K562 (cell line): Measurements from ENCODE around the gene SAPCD1. TPM values are rescaled to one million over a fixed set of nuclear protein-coding genes. Genes with fewer than 3 reads are reported as not detected.
A peak's percentile ranks its signal among the peaks of the same experiment; 100 is the strongest.

Source experiments
- BRF2 ChIP-seq: IDR thresholded peaks from 3 replicates; pipeline ENCODE4 v1.6.1; 2011; ENCODE audit warnings: borderline replicate concordance, mild to moderate bottlenecking; ENCODE audit not compliant: insufficient read length, insufficient read depth
- CHD4 ChIP-seq: fragments of 200-600 bp; sonication (generic); IDR thresholded peaks from 3 replicates; pipeline ENCODE4 v1.6.1; 2012; ENCODE audit warnings: low read depth, mild to moderate bottlenecking, mixed read lengths, low read length, inconsistent platforms; ENCODE audit not compliant: insufficient read depth, insufficient replicate concordance, poor library complexity, severe bottlenecking
- EWSR1 ChIP-seq: fragments of 450-650 bp; IDR thresholded peaks from 2 replicates; pipeline ENCODE4 v1.6.1; 2018; ENCODE audit warnings: borderline replicate concordance, mild to moderate bottlenecking, low read depth, moderate library complexity; ENCODE audit not compliant: partially characterized antibody
- HIVEP1 ChIP-seq: fragments of 250-450 bp; sonication (Bioruptor Pico); IDR thresholded peaks from 2 replicates; pipeline ENCODE4 v1.4.0; 2020; ENCODE audit warnings: mild to moderate bottlenecking
- ILK ChIP-seq: fragments of 450-650 bp; IDR thresholded peaks from 2 replicates; pipeline ENCODE4 v1.6.1; 2016; ENCODE audit warnings: missing genetic modification characterization, low read depth, mild to moderate bottlenecking, missing compliant biosample characterization, moderate library complexity, borderline replicate concordance
- JUND ChIP-seq, 2 experiments: IDR thresholded peaks; 2 replicates in 1 of 2; 3 replicates in 1 of 2; pipeline ENCODE4 v1.6.1; 2011; ENCODE audit warnings: borderline replicate concordance in 2 of 2, low read depth in 2 of 2, low read length in 2 of 2, improper control_type of control experiment in 1 of 2, missing biosample characterization in 1 of 2, missing genetic modification characterization in 1 of 2, missing genetic modification reagents in 1 of 2
- KDM2B ChIP-seq: fragments of 250-450 bp; sonication (Bioruptor Pico); IDR thresholded peaks from 2 replicates; pipeline ENCODE4 v1.8.0; 2021; ENCODE audit warnings: mild to moderate bottlenecking, moderate library complexity
- KLF10 ChIP-seq: fragments of 250-450 bp; sonication (Bioruptor Pico); IDR thresholded peaks from 2 replicates; pipeline ENCODE4 v1.6.1; 2021; ENCODE audit warnings: matching md5 sums
- NELFE ChIP-seq: IDR thresholded peaks from 2 replicates; pipeline ENCODE4 v1.6.1; 2011; ENCODE audit warnings: mild to moderate bottlenecking; ENCODE audit not compliant: insufficient read depth, insufficient read length
- NFE2 ChIP-seq: IDR thresholded peaks from 2 replicates; pipeline ENCODE4 v1.6.1; 2014; ENCODE audit warnings: antibody characterized with exemption, low read depth
- POLR2AphosphoS2 ChIP-seq: IDR thresholded peaks from 2 replicates; pipeline ENCODE4 v1.6.1; 2012; ENCODE audit warnings: low read length, improper control_type of control experiment
- PTRF ChIP-seq: fragments of 450-650 bp; IDR thresholded peaks from 2 replicates; pipeline ENCODE4 v1.6.1; 2016; ENCODE audit warnings: mild to moderate bottlenecking, missing genetic modification characterization, missing compliant biosample characterization
- SAP30 ChIP-seq: fragments of 200-600 bp; sonication (generic); IDR thresholded peaks from 2 replicates; pipeline ENCODE4 v1.6.1; 2012; ENCODE audit warnings: borderline replicate concordance, low read depth, mild to moderate bottlenecking, moderate library complexity, low read length, control low read depth, inconsistent platforms; ENCODE audit not compliant: insufficient read depth, poor library complexity, severe bottlenecking
- SOX6 ChIP-seq: fragments of 450-650 bp; IDR thresholded peaks from 2 replicates; pipeline ENCODE4 v1.6.1; 2014; ENCODE audit warnings: mild to moderate bottlenecking
- TAF9B ChIP-seq: fragments of 450-650 bp; IDR thresholded peaks from 2 replicates; pipeline ENCODE4 v1.6.1; 2018; ENCODE audit warnings: mild to moderate bottlenecking; ENCODE audit not compliant: partially characterized antibody
- TEAD2 ChIP-seq: fragments of 450-650 bp; IDR thresholded peaks from 2 replicates; pipeline ENCODE4 v1.6.1; 2016; ENCODE audit warnings: missing genetic modification characterization, control low read depth, missing compliant biosample characterization
- THRB ChIP-seq: fragments of 450-650 bp; formaldehyde crosslinking; conservative IDR thresholded peaks from 2 replicates; pipeline ENCODE4 v1.4.0; 2022; ENCODE audit warnings: mild to moderate bottlenecking, missing genetic modification characterization
- ZBTB17 ChIP-seq: fragments of 450-650 bp; formaldehyde crosslinking; IDR thresholded peaks from 2 replicates; pipeline ENCODE4 v1.4.0; 2020; ENCODE audit warnings: mild to moderate bottlenecking
- ZBTB7A ChIP-seq: IDR thresholded peaks from 2 replicates; pipeline ENCODE4 v1.6.1; 2011; ENCODE audit warnings: low read depth, mild to moderate bottlenecking, low read length, moderate library complexity, borderline replicate concordance; ENCODE audit not compliant: control insufficient read depth
- ZMIZ1 ChIP-seq, 2 experiments: fragments of 150-350 bp in 1 of 2; IDR thresholded peaks; 2 replicates each; pipeline ENCODE4 v1.6.1; 2012 to 2016; ENCODE audit warnings: low read depth in 2 of 2, low read length in 2 of 2, mild to moderate bottlenecking in 1 of 2, moderate library complexity in 1 of 2
- ZNF133 ChIP-seq: fragments of 250-450 bp; sonication (Bioruptor Pico); IDR thresholded peaks from 2 replicates; pipeline ENCODE4 v1.4.0; 2020; ENCODE audit warnings: mild to moderate bottlenecking
- ZNF77 ChIP-seq: fragments of 250-450 bp; sonication (Bioruptor Pico); IDR thresholded peaks from 2 replicates; pipeline ENCODE4 v1.5.0; 2020
- polyA plus RNA-seq, 8 experiments: library from polyadenylated mRNA; depleted of rRNA in 4 of 8; stranded (reverse) in 5 of 8; unstranded in 3 of 8; fragments of >200 nt; fragmentation: Nextera tagmentation in 2 of 8; fragmentation: Illumina TruSeq in 1 of 8; extraction: Ambion mirVana in 2 of 8; extraction: Trizol in 1 of 8; gene quantifications; 2 replicates each; pipeline versions ENCODE4 v1.2.1 to v1.2.3, GENCODE V29; 2011 to 2014; ENCODE audit warnings: inconsistent platforms in 1 of 8, missing spikeins in 1 of 8
- total RNA-seq, 7 experiments: library from RNA; depleted of rRNA in 6 of 7; stranded (reverse); fragments of >200 nt in 6 of 7; fragmentation: Illumina TruSeq in 2 of 7; extraction: Trizol in 2 of 7; gene quantifications; 2 replicates each; pipeline versions ENCODE4 v1.2.1 to v1.2.3, GENCODE V29; 2011 to 2021; ENCODE audit warnings: low replicate concordance in 1 of 7

SAPCD1 gene
- total and polyA plus RNA-seq, 9 of the 15 experiments (the other 6 are each of a cell fraction or from before 2014, with no cell fraction given), result 2.6 to 30.2 (median 7.4) TPM

- TF ChIP-seq THRB (CRISPR knock-in tag) (peak; percentile 77; the same call in 1 of the 2 replicates), ZBTB17 (CRISPR knock-in tag) (peak; percentile 69; the same call in 1 of the 2 replicates), BRF2 (no peak), POLR2AphosphoS2 (no peak), NFE2 (peak; percentile 75), KDM2B (CRISPR knock-in tag) (no peak), TEAD2 (no peak), EWSR1 (no peak), ZNF133 (no peak), ZMIZ1 (IDR thresholded peaks at IDR 0.05; ENCODE audit: low read depth in 2 of 2, low read length in 2 of 2) (no peak), HIVEP1 (CRISPR knock-in tag) (no peak), KLF10 (CRISPR knock-in tag) (no peak), ZNF77 (CRISPR knock-in tag) (no peak), TAF9B (no peak), SAP30 (peak; percentile 48), SOX6 (0 out of 2 replicates have a peak, but pooled peaks have one; percentile 15), ZBTB7A (peak; percentile 55; the same call in 1 of the 2 replicates), ILK (tag) (no peak), JUND (IDR thresholded peaks at IDR 0.05; ENCODE audit: borderline replicate concordance, low read depth, low read length) (peak; percentile 22; the same call in 1 of the 2 replicates), JUND (tag; IDR thresholded peaks at IDR 0.05; ENCODE audit: borderline replicate concordance, low read depth, low read length) (peak; percentile 72; the same call in 2 of the 3 replicates), NELFE (no peak), PTRF (tag) (no peak), CHD4 (no peak)
Measured at GRCh38 chr6:31727034-31727716, 35.3 kb upstream of the SAPCD1 start (continued).
